Activated CD4-positive, alpha-beta T cell treated with anti-CD3 and anti-CD28 coated beads, Interleukin-2, amount 50 U/mL, for 16 hours (primary cell): ENCODE results near the gene OGDH.

Experiments
- DNase-seq: peaks from one replicate; pipeline ENCODE4 v3.0.0-alpha.2; 2020

The OGDH gene

GRCh38 chr7:44643206-44643605 is 36.8 kb downstream of the OGDH start:
- no peak for DNase-seq

- no peak for DNase-seq
Observed at GRCh38 chr7:44645254-44645653, 38.8 kb downstream of the OGDH start.

- no peak for DNase-seq
Observed at GRCh38 chr7:44645696-44646095, 39.3 kb downstream of the OGDH start.

GRCh38 chr7:44646176-44646920 is 39.9 kb downstream of the OGDH start:
- no peak for DNase-seq

GRCh38 chr7:44646921-44647636 is 40.7 kb downstream of the OGDH start:
- no peak for DNase-seq

GRCh38 chr7:44647981-44648714 is 41.7 kb downstream of the OGDH start:
- DNase-seq = no peak

- no peak for DNase-seq
Observed at GRCh38 chr7:44650242-44650641, 43.8 kb downstream of the OGDH start.

GRCh38 chr7:44650772-44651171 is 44.3 kb downstream of the OGDH start:
- DNase-seq = no peak

GRCh38 chr7:44652535-44652934 is 46.1 kb downstream of the OGDH start:
- DNase-seq = no peak

- DNase-seq = no peak
Observed at GRCh38 chr7:44654255-44654796, 47.9 kb downstream of the OGDH start.

GRCh38 chr7:44655341-44655740 is 48.9 kb downstream of the OGDH start:
- no peak for DNase-seq

- DNase-seq = no peak
Observed at GRCh38 chr7:44658979-44659378, 52.6 kb downstream of the OGDH start.

GRCh38 chr7:44661233-44661632 is 54.8 kb downstream of the OGDH start:
- DNase-seq = no peak

- no peak for DNase-seq
Observed at GRCh38 chr7:44664780-44665461, 58.5 kb downstream of the OGDH start.

GRCh38 chr7:44665531-44666213 is 59.2 kb downstream of the OGDH start:
- no peak for DNase-seq

GRCh38 chr7:44666566-44666965 is 60.1 kb downstream of the OGDH start:
- no peak for DNase-seq

GRCh38 chr7:44667190-44667589 is 60.8 kb downstream of the OGDH start:
- DNase-seq = no peak

- no peak for DNase-seq
Observed at GRCh38 chr7:44671069-44671468, 64.6 kb downstream of the OGDH start.

- no peak for DNase-seq
Observed at GRCh38 chr7:44673324-44673723, 66.9 kb downstream of the OGDH start.

- DNase-seq = no peak
Observed at GRCh38 chr7:44673771-44674170, 67.3 kb downstream of the OGDH start.

GRCh38 chr7:44674381-44674780 is 68.0 kb downstream of the OGDH start:
- DNase-seq = no peak

GRCh38 chr7:44676776-44677175 is 70.3 kb downstream of the OGDH start:
- DNase-seq = no peak
